GM19193 (cell line): ENCODE data around the gene KNL1.

ENCODE experiments used
- POLR2A ChIP-seq: IDR thresholded peaks from 4 replicates; pipeline ENCODE4 v1.6.1; 2011; ENCODE audit not compliant: insufficient read depth, insufficient read length; ENCODE audit errors: extremely low read depth

KNL1 gene

GRCh38 chr15:40565333-40566238 is 28.5 kb upstream of the KNL1 start:
- no peak for TF ChIP-seq POLR2A

GRCh38 chr15:40567111-40567510 is 26.9 kb upstream of the KNL1 start:
- TF ChIP-seq POLR2A = no peak

- TF ChIP-seq POLR2A = peak; percentile 82
Observed at GRCh38 chr15:40569129-40569953, 24.7 kb upstream of the KNL1 start, which contains the start of gene RPUSD2. Gene RPUSD2 (plus strand): TSS chr15:40569299. CDS start chr15:40569338, 39 bp downstream.

- no peak for TF ChIP-seq POLR2A
Observed at GRCh38 chr15:40575113-40575512, 18.9 kb upstream of the KNL1 start.

GRCh38 chr15:40578892-40579291 is 15.2 kb upstream of the KNL1 start:
- no peak for TF ChIP-seq POLR2A

GRCh38 chr15:40582726-40583246 is 11.3 kb upstream of the KNL1 start:
- no peak for TF ChIP-seq POLR2A

GRCh38 chr15:40584191-40584590 is 9.9 kb upstream of the KNL1 start:
- TF ChIP-seq POLR2A = no peak

- no peak for TF ChIP-seq POLR2A
Observed at GRCh38 chr15:40590667-40591050, 3.4 kb upstream of the KNL1 start.

- TF ChIP-seq POLR2A = no peak
Observed at GRCh38 chr15:40591389-40591788, 2.7 kb upstream of the KNL1 start.

GRCh38 chr15:40593165-40593564 is 884 bp upstream of the KNL1 start:
- no peak for TF ChIP-seq POLR2A

GRCh38 chr15:40594429-40594836 is 384 bp downstream of the KNL1 start:
- no peak for TF ChIP-seq POLR2A

GRCh38 chr15:40595219-40595618 is 1.2 kb downstream of the KNL1 start:
- TF ChIP-seq POLR2A = no peak

GRCh38 chr15:40595773-40596172 is 1.7 kb downstream of the KNL1 start:
- TF ChIP-seq POLR2A = no peak

GRCh38 chr15:40597024-40597423 is 3.0 kb downstream of the KNL1 start:
- no peak for TF ChIP-seq POLR2A

GRCh38 chr15:40598126-40598525 is 4.1 kb downstream of the KNL1 start:
- TF ChIP-seq POLR2A = no peak

- TF ChIP-seq POLR2A = no peak
Observed at GRCh38 chr15:40598672-40599071, 4.6 kb downstream of the KNL1 start.

GRCh38 chr15:40600956-40601355 is 6.9 kb downstream of the KNL1 start:
- TF ChIP-seq POLR2A = no peak
